ENCODE data around the gene CERS6.

The CERS6 gene

GRCh38 chr2:168530982-168531622 is 75.0 kb downstream of the CERS6 start:
- no peak for DNase-seq (ENCODE audit: low spot score)

- DNase-seq (ENCODE audit: low spot score), result no peak
Measured at GRCh38 chr2:168534926-168535325, 78.9 kb downstream of the CERS6 start.

GRCh38 chr2:168536925-168537466 is 80.9 kb downstream of the CERS6 start:
- DNase-seq (ENCODE audit: low spot score), result no peak

- no peak for DNase-seq (ENCODE audit: low spot score)
Measured at GRCh38 chr2:168538133-168538532, 82.1 kb downstream of the CERS6 start.

- DNase-seq (ENCODE audit: low spot score), result no peak
Measured at GRCh38 chr2:168538534-168538933, 82.5 kb downstream of the CERS6 start.

- no peak for DNase-seq (ENCODE audit: low spot score)
Measured at GRCh38 chr2:168539945-168540344, 83.9 kb downstream of the CERS6 start.

GRCh38 chr2:168541858-168542257 is 85.8 kb downstream of the CERS6 start:
- DNase-seq (ENCODE audit: low spot score), result no peak

GRCh38 chr2:168543037-168543436 is 87.0 kb downstream of the CERS6 start:
- DNase-seq (ENCODE audit: low spot score), result no peak

- DNase-seq (ENCODE audit: low spot score), result no peak
Measured at GRCh38 chr2:168543935-168544334, 87.9 kb downstream of the CERS6 start.

GRCh38 chr2:168545439-168546082 is 89.5 kb downstream of the CERS6 start:
- DNase-seq (ENCODE audit: low spot score), result no peak

- DNase-seq (ENCODE audit: low spot score), result no peak
Measured at GRCh38 chr2:168550670-168551069, 94.6 kb downstream of the CERS6 start.

- DNase-seq (ENCODE audit: low spot score), result no peak
Measured at GRCh38 chr2:168552450-168552856, 96.4 kb downstream of the CERS6 start.

GRCh38 chr2:168555283-168555682 is 99.2 kb downstream of the CERS6 start:
- no peak for DNase-seq (ENCODE audit: low spot score)

GRCh38 chr2:168559187-168559586 is 103.1 kb downstream of the CERS6 start:
- no peak for DNase-seq (ENCODE audit: low spot score)

GRCh38 chr2:168560817-168561499 is 104.9 kb downstream of the CERS6 start:
- no peak for DNase-seq (ENCODE audit: low spot score)

GRCh38 chr2:168561991-168562390 is 105.9 kb downstream of the CERS6 start:
- DNase-seq (ENCODE audit: low spot score), result no peak

GRCh38 chr2:168562971-168563370 is 106.9 kb downstream of the CERS6 start:
- no peak for DNase-seq (ENCODE audit: low spot score)

- no peak for DNase-seq (ENCODE audit: low spot score)
Measured at GRCh38 chr2:168564641-168565040, 108.6 kb downstream of the CERS6 start.

- no peak for DNase-seq (ENCODE audit: low spot score)
Measured at GRCh38 chr2:168565112-168565511, 109.0 kb downstream of the CERS6 start.

GRCh38 chr2:168565512-168565911 is 109.4 kb downstream of the CERS6 start:
- DNase-seq (ENCODE audit: low spot score), result no peak

- DNase-seq (ENCODE audit: low spot score), result no peak
Measured at GRCh38 chr2:168566974-168567665, 111.0 kb downstream of the CERS6 start.

- no peak for DNase-seq (ENCODE audit: low spot score)
Measured at GRCh38 chr2:168567836-168568235, 111.8 kb downstream of the CERS6 start.
